Trophoblast cell (in vitro differentiated cells and primary cell): Measurements from ENCODE around the gene RELL2.

ENCODE experiments used
- DNase-seq, 2 donors: peaks; one replicate each; pipeline ENCODE4 v3.0.0-alpha.2; 2016
- H2AFZ ChIP-seq: 2 replicates; pipeline ENCODE4 v1.6.1; 2013; ENCODE audit warnings: low read length, moderate library complexity, mild to moderate bottlenecking; ENCODE audit not compliant: insufficient read depth, poor library complexity
- H2AK5ac ChIP-seq: 2 replicates; pipeline ENCODE4 v1.6.1; 2013; ENCODE audit warnings: mild to moderate bottlenecking, low read length
- H2BK120ac ChIP-seq: 2 replicates; pipeline ENCODE4 v1.6.1; 2013; ENCODE audit warnings: low read length, mild to moderate bottlenecking, moderate library complexity; ENCODE audit not compliant: insufficient read depth, poor library complexity
- H2BK12ac ChIP-seq: 2 replicates; pipeline ENCODE4 v1.6.1; 2013; ENCODE audit warnings: mild to moderate bottlenecking, low read length, moderate library complexity
- H2BK5ac ChIP-seq: 2 replicates; pipeline ENCODE4 v1.6.1; 2013; ENCODE audit warnings: low read length, low read depth, moderate library complexity, mild to moderate bottlenecking; ENCODE audit not compliant: poor library complexity
- H3K14ac ChIP-seq: 2 replicates; pipeline ENCODE4 v1.6.1; 2013; ENCODE audit warnings: mild to moderate bottlenecking, low read length
- H3K18ac ChIP-seq: 2 replicates; pipeline ENCODE4 v1.6.1; 2013; ENCODE audit warnings: mild to moderate bottlenecking, low read length
- H3K23ac ChIP-seq: 2 replicates; pipeline ENCODE4 v1.6.1; 2013; ENCODE audit warnings: low read length
- H3K27ac ChIP-seq: 2 replicates; pipeline ENCODE4 v1.5.1; 2013; ENCODE audit warnings: low read depth, mild to moderate bottlenecking, inconsistent platforms, low read length, moderate library complexity
- H3K27me3 ChIP-seq: 2 replicates; pipeline ENCODE4 v1.6.1; 2013; ENCODE audit warnings: inconsistent platforms, mild to moderate bottlenecking, low read length, moderate library complexity; ENCODE audit not compliant: insufficient read depth
- H3K36me3 ChIP-seq, 2 experiments: 1 replicate in 1 of 2; 2 replicates in 1 of 2; pipeline ENCODE4 v1.6.1; 2013; ENCODE audit warnings: low read length in 2 of 2, mild to moderate bottlenecking in 2 of 2, moderate library complexity in 1 of 2; ENCODE audit not compliant: insufficient read depth in 2 of 2, control insufficient read depth in 1 of 2
- H3K4ac ChIP-seq: 2 replicates; pipeline ENCODE4 v1.6.1; 2013; ENCODE audit warnings: low read depth, mild to moderate bottlenecking, low read length, moderate library complexity
- H3K4me1 ChIP-seq, 2 experiments: 1 replicate in 1 of 2; 2 replicates in 1 of 2; pipeline ENCODE4 v1.6.1; 2013; ENCODE audit warnings: low read length in 2 of 2, mild to moderate bottlenecking in 2 of 2, moderate library complexity in 1 of 2; ENCODE audit not compliant: insufficient read depth in 2 of 2, control insufficient read depth in 1 of 2
- H3K4me2 ChIP-seq: 2 replicates; pipeline ENCODE4 v1.6.1; 2013; ENCODE audit warnings: inconsistent platforms, mild to moderate bottlenecking, low read length, moderate library complexity
- H3K4me3 ChIP-seq: 2 replicates; pipeline ENCODE4 v1.5.1; 2013; ENCODE audit warnings: mild to moderate bottlenecking, low read depth, low read length, inconsistent platforms
- H3K79me1 ChIP-seq: one replicate; pipeline ENCODE4 v1.6.1; 2013; ENCODE audit warnings: low read length
- H3K79me2 ChIP-seq: 2 replicates; pipeline ENCODE4 v1.6.1; 2013; ENCODE audit warnings: low read length, mild to moderate bottlenecking; ENCODE audit not compliant: control insufficient read depth, insufficient read depth, poor library complexity
- H3K9ac ChIP-seq: 2 replicates; pipeline ENCODE4 v1.6.1; 2013; ENCODE audit warnings: mild to moderate bottlenecking, low read length
- H3K9me3 ChIP-seq: 2 replicates; pipeline ENCODE4 v1.6.1; 2013; ENCODE audit warnings: low read depth, mild to moderate bottlenecking, control low read depth, inconsistent platforms, low read length; ENCODE audit not compliant: insufficient read depth
- H4K12ac ChIP-seq: 2 replicates; pipeline ENCODE4 v1.6.1; 2013; ENCODE audit warnings: low read depth, mild to moderate bottlenecking, low read length, moderate library complexity
- H4K8ac ChIP-seq: 2 replicates; pipeline ENCODE4 v1.6.1; 2013; ENCODE audit warnings: low read depth, mild to moderate bottlenecking, low read length, moderate library complexity
- H4K91ac ChIP-seq: one replicate; pipeline ENCODE4 v1.6.1; 2013; ENCODE audit warnings: low read depth, mild to moderate bottlenecking, low read length, moderate library complexity
- WGBS: extraction: QIAGEN DNeasy Blood & Tissue Kit; methylation state at CpG from one replicate; pipeline ENCODE4 v1.1.7; 2013; ENCODE audit warnings: missing lambda C conversion rate; ENCODE audit not compliant: insufficient read length, insufficient coverage; ENCODE audit errors: extremely low coverage; 5-methylcytosine and 5-hydroxymethylcytosine counted together

RELL2 gene

GRCh38 chr5:141680751-141681201, 44.0 kb downstream of the RELL2 start:
- Histone ChIP-seq H3K36me3 (peaks cover 4 to 10% of the 10 kb centered on the region in 2 experiments), H3K27ac (peak overlapping the region; percentile 78), H4K91ac (peak overlapping the region; percentile 72), H3K14ac (no peak overlapping the region), H4K8ac (peak overlapping the region; percentile 43), H2BK120ac (no peak overlapping the region), H3K4me2 (peak overlapping the region; percentile 51), H3K27me3 (no peaks in the 10 kb centered on the region), H3K18ac (no peak overlapping the region), H3K9me3 (no peaks in the 10 kb centered on the region), H2AFZ (peak overlapping the region; percentile 3), H3K79me2 (no peaks in the 10 kb centered on the region), H3K4me3 (no peak overlapping the region), H3K79me1 (peaks cover 14% of the 10 kb centered on the region), H3K4me1 (peaks cover 20 to 27% of the 10 kb centered on the region in 2 experiments), H2BK12ac (no peak overlapping the region), H3K9ac (no peak overlapping the region), H3K4ac (no peak overlapping the region), H2AK5ac (no peak overlapping the region), H3K23ac (no peak overlapping the region), H4K12ac (no peak overlapping the region), H2BK5ac (no peak overlapping the region)
- DNase-seq: no peak
- no CpG with 5 or more reads among the region's 6 CpGs for WGBS

GRCh38 chr5:141681295-141681694, 44.5 kb downstream of the RELL2 start:
- DNase-seq: no peak
- Histone ChIP-seq H3K4me3 (peak overlapping the region; percentile 23), H3K4ac (peak overlapping the region; percentile 13), H3K4me2 (peak overlapping the region; percentile 51), H4K91ac (peak overlapping the region; percentile 72), H3K23ac (no peak overlapping the region), H3K9ac (peak overlapping the region; percentile 61), H3K27me3 (no peaks in the 10 kb centered on the region), H3K9me3 (no peaks in the 10 kb centered on the region), H2AK5ac (peak overlapping the region; percentile 25), H3K36me3 (peaks cover 4 to 10% of the 10 kb centered on the region in 2 experiments), H3K79me1 (peaks cover 14% of the 10 kb centered on the region), H3K14ac (peak overlapping the region; percentile 38), H2BK5ac (peak overlapping the region; percentile 45), H2BK120ac (peak overlapping the region; percentile 39), H4K12ac (peak overlapping the region; percentile 68), H3K27ac (peak overlapping the region; percentile 78), H3K18ac (peak overlapping the region; percentile 19), H3K4me1 (peaks cover 20 to 27% of the 10 kb centered on the region in 2 experiments), H4K8ac (peak overlapping the region; percentile 43), H2BK12ac (peak overlapping the region; percentile 7), H2AFZ (no peak overlapping the region), H3K79me2 (no peaks in the 10 kb centered on the region)
- no CpG with 5 or more reads among the region's 2 CpGs for WGBS

- peak within 1 kb of the TSS; percentile 78 for H4K91ac ChIP-seq
- H2AFZ ChIP-seq: peak within 1 kb of the TSS; percentile 28
- peak within 1 kb of the TSS; percentile 25 for H2AK5ac ChIP-seq
- peak within 1 kb of the TSS; percentile 74 for H2BK120ac ChIP-seq
- peak within 1 kb of the TSS; percentile 60 for H4K8ac ChIP-seq
- peak within 1 kb of the TSS; percentile 55 for H2BK12ac ChIP-seq
- H3K4me1 ChIP-seq: peaks cover 23 to 31% of the 10 kb centered on the region in 2 experiments
- H2BK5ac ChIP-seq: peak within 1 kb of the TSS; percentile 47
- H3K9me3 ChIP-seq: no peaks in the 10 kb centered on the region
- H3K14ac ChIP-seq: peak within 1 kb of the TSS; percentile 45
- no CpG with 5 or more reads among the region's 77 CpGs for WGBS
- peak within 1 kb of the TSS; percentile 61 for H3K9ac ChIP-seq
- peak within 1 kb of the TSS; percentile 64 for H3K4me3 ChIP-seq
- peak within 1 kb of the TSS; percentile 78 for H3K27ac ChIP-seq
- peak; percentile 48 to 69 for DNase-seq
- peak within 1 kb of the TSS; percentile 73 for H3K18ac ChIP-seq
- H3K4ac ChIP-seq: peak within 1 kb of the TSS; percentile 13
- H3K79me1 ChIP-seq: peaks cover 17% of the 10 kb centered on the region
- H3K36me3 ChIP-seq: peaks cover 4 to 10% of the 10 kb centered on the region in 2 experiments
- H3K23ac ChIP-seq: no peak within 1 kb of the TSS
- peak within 1 kb of the TSS; percentile 68 for H4K12ac ChIP-seq
- H3K4me2 ChIP-seq: peak within 1 kb of the TSS; percentile 51
- no peaks in the 10 kb centered on the region for H3K27me3 ChIP-seq
- H3K79me2 ChIP-seq: no peaks in the 10 kb centered on the region
Observed at GRCh38 chr5:141681695-141682641, 45.2 kb downstream of the RELL2 start, which contains the start of gene ARAP3. Gene ARAP3 (minus strand): TSS chr5:141682230. CDS start chr5:141680486, 1,744 bp downstream.

GRCh38 chr5:141683596-141684141, 46.9 kb downstream of the RELL2 start:
- H3K23ac ChIP-seq: no peak overlapping the region
- no peak overlapping the region for H3K14ac ChIP-seq
- no peak overlapping the region for H2BK5ac ChIP-seq
- no peak overlapping the region for H4K12ac ChIP-seq
- peaks cover 23 to 33% of the 10 kb centered on the region in 2 experiments for H3K4me1 ChIP-seq
- no peak overlapping the region for H3K18ac ChIP-seq
- no peak overlapping the region for H3K9ac ChIP-seq
- no peak overlapping the region for H2BK12ac ChIP-seq
- no peaks in the 10 kb centered on the region for H3K79me2 ChIP-seq
- H3K4me3 ChIP-seq: no peak overlapping the region
- no peak for DNase-seq
- peaks cover 17% of the 10 kb centered on the region for H3K79me1 ChIP-seq
- H4K91ac ChIP-seq: no peak overlapping the region
- no peak overlapping the region for H2AK5ac ChIP-seq
- H3K9me3 ChIP-seq: no peaks in the 10 kb centered on the region
- no peaks in the 10 kb centered on the region for H3K27me3 ChIP-seq
- no peak overlapping the region for H2BK120ac ChIP-seq
- peaks cover 4 to 8% of the 10 kb centered on the region in 2 experiments for H3K36me3 ChIP-seq
- H4K8ac ChIP-seq: no peak overlapping the region
- no peak overlapping the region for H3K4me2 ChIP-seq
- H3K4ac ChIP-seq: no peak overlapping the region
- H2AFZ ChIP-seq: no peak overlapping the region
- no peak overlapping the region for H3K27ac ChIP-seq
